Fibroblast of lung (primary cell): ENCODE results near the gene PRKAG2. TPM values are rescaled to one million over a fixed set of nuclear protein-coding genes. Genes with fewer than 3 reads are reported as not detected.

ENCODE experiments used
- DNase-seq, 2 donors: peaks; one replicate each; pipeline versions ENCODE4 v3.0.0 to v3.0.0-alpha.2; 2010; ENCODE audit warnings: low read depth in 2 of 2
- H2AFZ ChIP-seq: 2 replicates; pipeline ENCODE4 v1.5.1; 2012; ENCODE audit warnings: low read length, control low read depth, inconsistent platforms
- H3K27ac ChIP-seq: 2 replicates; pipeline ENCODE4 v1.5.1; 2011; ENCODE audit warnings: low read length, control low read depth; ENCODE audit not compliant: insufficient read depth
- H3K27me3 ChIP-seq: 2 replicates; pipeline ENCODE4 v1.5.1; 2011; ENCODE audit warnings: mild to moderate bottlenecking, low read length; ENCODE audit not compliant: control insufficient read depth, insufficient read depth
- H3K36me3 ChIP-seq: 2 replicates; pipeline ENCODE4 v1.5.1; 2011; ENCODE audit warnings: low read length; ENCODE audit not compliant: control insufficient read depth, insufficient read depth
- H3K4me1 ChIP-seq: 2 replicates; pipeline ENCODE4 v1.5.1; 2011; ENCODE audit warnings: low read length; ENCODE audit not compliant: control insufficient read depth, insufficient read depth; ENCODE audit errors: extremely low read depth
- H3K4me2 ChIP-seq: 2 replicates; pipeline ENCODE4 v1.5.1; 2011; ENCODE audit warnings: low read length, control low read depth; ENCODE audit not compliant: insufficient read depth; ENCODE audit errors: extremely low read depth
- H3K4me3 ChIP-seq, 4 experiments: fragments of 200-600 bp in 1 of 4; sonication (generic) in 1 of 4; replicated peaks in 1 of 4; 2 replicates each; pipeline ENCODE4 v1.5.1; 2011 to 2016; ENCODE audit warnings: low read length in 4 of 4, low read depth in 3 of 4, mild to moderate bottlenecking in 3 of 4, control low read depth in 2 of 4, inconsistent platforms in 1 of 4, mixed read lengths in 1 of 4; ENCODE audit not compliant: insufficient read depth in 1 of 4; ENCODE audit errors: control extremely low read depth in 1 of 4
- H3K79me2 ChIP-seq: 2 replicates; pipeline ENCODE4 v1.5.1; 2012; ENCODE audit warnings: mild to moderate bottlenecking, low read length, inconsistent platforms; ENCODE audit not compliant: control insufficient read depth, insufficient read depth
- H3K9ac ChIP-seq: 2 replicates; pipeline ENCODE4 v1.5.1; 2011; ENCODE audit warnings: mild to moderate bottlenecking, low read length, control low read depth; ENCODE audit not compliant: insufficient read depth
- H3K9me3 ChIP-seq: 2 replicates; pipeline ENCODE4 v1.5.1; 2012; ENCODE audit warnings: low read depth, low read length; ENCODE audit not compliant: control insufficient read depth, insufficient read depth
- H4K20me1 ChIP-seq: 2 replicates; pipeline ENCODE4 v1.5.1; 2011; ENCODE audit warnings: low read length; ENCODE audit not compliant: control insufficient read depth, insufficient read depth; ENCODE audit errors: extremely low read depth
- EZH2 ChIP-seq: IDR thresholded peaks from 2 replicates; pipeline ENCODE4 v1.5.1; 2012; ENCODE audit warnings: low read length, control low read depth, mild to moderate bottlenecking; ENCODE audit errors: missing control alignments
- polyA plus RNA-seq, 2 donors: library from polyadenylated mRNA; depleted of rRNA in 1 of 2; stranded (reverse) in 1 of 2; unstranded in 1 of 2; fragments of >200 nt; gene quantifications; 2 replicates each; pipeline ENCODE4 v1.2.1, GENCODE V29; 2011 to 2012; ENCODE audit warnings: missing spikeins in 1 of 2
- total RNA-seq: library from RNA; depleted of rRNA; stranded (reverse); fragments of >200 nt; gene quantifications from 2 replicates; pipeline ENCODE4 v1.2.1, GENCODE V29; 2014
- TF ChIP-seq, protein P1 (sequence below), 2 donors: IDR thresholded peaks in 1 of 2; conservative IDR thresholded peaks in 1 of 2; 1 replicate in 1 of 2; 2 replicates in 1 of 2; pipeline ENCODE4 v1.5.1; 2011 to 2012; ENCODE audit warnings: low read length in 2 of 2, control low read depth in 1 of 2, inconsistent platforms in 1 of 2, low read depth in 1 of 2, mild to moderate bottlenecking in 1 of 2

The PRKAG2 gene
- total and polyA plus RNA-seq, 2 donors (not counting 1 experiment from before 2014, with no cell fraction given) = 11.9 to 56.7 TPM

GRCh38 chr7:151676759-151677158, 200.2 kb downstream of the PRKAG2 start:
- no peak for DNase-seq

DNA sequence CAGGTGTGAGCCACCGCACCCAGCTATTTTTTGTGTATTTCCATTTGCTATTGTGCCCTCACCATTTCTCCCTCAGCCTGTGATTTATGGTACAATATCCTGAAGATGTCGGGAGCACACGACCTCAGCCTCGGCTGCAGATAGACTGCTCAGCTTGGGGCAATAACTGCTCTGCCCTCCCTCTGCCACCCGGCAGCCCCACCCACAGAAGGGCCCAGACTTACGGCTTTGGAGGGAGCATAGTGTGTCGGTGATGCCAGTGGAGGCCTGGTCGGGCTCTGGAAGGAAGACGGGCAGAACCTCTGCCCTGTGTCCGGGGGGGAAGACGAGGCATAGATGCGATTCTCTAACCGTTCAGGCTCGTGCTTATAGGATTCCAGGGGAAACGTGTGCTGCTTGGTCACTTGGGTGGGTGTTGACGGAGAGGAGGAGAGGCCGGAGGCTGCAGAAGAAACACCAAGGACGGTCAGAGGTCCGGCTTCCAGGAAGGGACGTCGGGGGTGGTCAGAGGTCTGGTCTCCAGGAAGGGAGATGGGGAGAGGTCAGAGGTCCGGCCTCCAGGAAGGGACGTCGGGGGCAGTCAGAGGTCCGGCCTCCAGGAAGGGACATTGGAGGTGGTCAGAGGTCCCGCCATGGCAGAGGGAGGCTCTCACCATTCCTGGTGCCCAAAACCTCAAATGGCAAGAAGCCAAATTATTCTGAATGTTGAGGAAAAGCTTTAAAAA, 201.6 kb downstream of the PRKAG2 start:
- Histone ChIP-seq H3K4me3 (no peak overlapping the region), H3K36me3 (no peaks in the 10 kb centered on the region), H3K4me2 (no peak overlapping the region), H3K9me3 (no peaks in the 10 kb centered on the region), H4K20me1 (no peaks in the 10 kb centered on the region), H3K4me1 (no peaks in the 10 kb centered on the region), H3K9ac (no peak overlapping the region), H3K27ac (no peak overlapping the region), H3K79me2 (no peaks in the 10 kb centered on the region), H2AFZ (no peak overlapping the region), H3K27me3 (no peaks in the 10 kb centered on the region)
- no peak for DNase-seq
- TF ChIP-seq EZH2 = no peak
- TF ChIP-seq, protein P1, sequence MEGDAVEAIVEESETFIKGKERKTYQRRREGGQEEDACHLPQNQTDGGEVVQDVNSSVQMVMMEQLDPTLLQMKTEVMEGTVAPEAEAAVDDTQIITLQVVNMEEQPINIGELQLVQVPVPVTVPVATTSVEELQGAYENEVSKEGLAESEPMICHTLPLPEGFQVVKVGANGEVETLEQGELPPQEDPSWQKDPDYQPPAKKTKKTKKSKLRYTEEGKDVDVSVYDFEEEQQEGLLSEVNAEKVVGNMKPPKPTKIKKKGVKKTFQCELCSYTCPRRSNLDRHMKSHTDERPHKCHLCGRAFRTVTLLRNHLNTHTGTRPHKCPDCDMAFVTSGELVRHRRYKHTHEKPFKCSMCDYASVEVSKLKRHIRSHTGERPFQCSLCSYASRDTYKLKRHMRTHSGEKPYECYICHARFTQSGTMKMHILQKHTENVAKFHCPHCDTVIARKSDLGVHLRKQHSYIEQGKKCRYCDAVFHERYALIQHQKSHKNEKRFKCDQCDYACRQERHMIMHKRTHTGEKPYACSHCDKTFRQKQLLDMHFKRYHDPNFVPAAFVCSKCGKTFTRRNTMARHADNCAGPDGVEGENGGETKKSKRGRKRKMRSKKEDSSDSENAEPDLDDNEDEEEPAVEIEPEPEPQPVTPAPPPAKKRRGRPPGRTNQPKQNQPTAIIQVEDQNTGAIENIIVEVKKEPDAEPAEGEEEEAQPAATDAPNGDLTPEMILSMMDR (conservative IDR thresholded peaks at IDR 0.05 in 1 of 2, IDR thresholded peaks at IDR 0.05 in 1 of 2; ENCODE audit: low read depth in 1 of 2, low read length in 2 of 2) = no peak

More at GRCh38 chr7:151676759-151677158, 200.2 kb downstream of the PRKAG2 start:
- Histone ChIP-seq H3K9me3 (no peaks in the 10 kb centered on the region), H3K9ac (no peak overlapping the region), H3K27ac (no peak overlapping the region), H4K20me1 (no peaks in the 10 kb centered on the region), H3K4me2 (no peak overlapping the region), H3K4me3 (no peak overlapping the region), H2AFZ (no peak overlapping the region), H3K36me3 (no peaks in the 10 kb centered on the region), H3K4me1 (peaks cover 2% of the 10 kb centered on the region), H3K79me2 (no peaks in the 10 kb centered on the region), H3K27me3 (no peaks in the 10 kb centered on the region)
- TF ChIP-seq, protein P1 (conservative IDR thresholded peaks at IDR 0.05 in 1 of 2, IDR thresholded peaks at IDR 0.05 in 1 of 2; ENCODE audit: low read depth in 1 of 2, low read length in 2 of 2) = no peak
- TF ChIP-seq EZH2 = no peak

DNA sequence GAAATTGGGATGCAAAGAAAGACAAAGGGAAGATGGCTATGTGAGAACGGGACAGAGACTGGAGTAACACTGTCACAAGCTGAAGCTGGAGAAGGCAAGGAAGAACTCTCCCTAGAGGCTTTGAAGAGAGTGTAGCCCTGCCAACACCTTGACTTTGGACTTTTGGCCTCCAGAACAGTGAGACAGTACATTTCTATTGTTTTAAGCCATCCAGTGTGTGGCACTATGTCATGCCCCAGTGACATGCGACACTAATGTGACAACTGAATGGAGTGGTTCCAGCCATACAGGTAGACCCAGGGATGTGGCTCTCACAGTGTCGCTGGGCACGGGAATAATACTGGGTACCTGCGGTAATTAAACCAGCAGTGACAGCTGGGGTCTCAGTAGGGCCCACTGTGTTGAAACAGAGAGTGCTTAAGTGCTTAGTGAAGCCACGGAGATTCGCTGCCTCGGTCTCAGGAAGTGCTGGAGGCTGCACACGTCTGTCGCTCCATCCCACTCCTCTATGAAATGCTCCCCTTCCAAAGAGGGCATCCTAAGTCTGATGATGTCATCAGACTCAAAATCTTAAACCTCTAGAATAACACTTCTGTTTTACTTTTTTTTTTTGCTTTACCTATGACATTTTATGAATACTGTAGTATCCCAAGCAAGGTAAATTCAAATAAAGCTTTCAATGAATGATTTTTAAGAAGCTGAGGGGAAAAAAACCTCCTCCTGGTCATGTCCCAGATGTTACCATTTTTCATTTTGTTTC, 202.6 kb downstream of the PRKAG2 start:
- no peaks in the 10 kb centered on the region for H3K79me2 ChIP-seq
- no peak for DNase-seq
- no peak overlapping the region for H3K27ac ChIP-seq
- no peak overlapping the region for H3K9ac ChIP-seq
- no peaks in the 10 kb centered on the region for H3K27me3 ChIP-seq
- no peaks in the 10 kb centered on the region for H4K20me1 ChIP-seq
- H2AFZ ChIP-seq = no peak overlapping the region
- no peak for TF ChIP-seq EZH2
- no peaks in the 10 kb centered on the region for H3K9me3 ChIP-seq
- H3K4me2 ChIP-seq = no peak overlapping the region
- H3K4me1 ChIP-seq = no peaks in the 10 kb centered on the region
- H3K4me3 ChIP-seq = no peak overlapping the region
- H3K36me3 ChIP-seq = no peaks in the 10 kb centered on the region
